Measurements from ENCODE around the gene TMEM238.
"Not testable (repeated sequence)": the region's sequence is repeated elsewhere in the genome, so short reads cannot be mapped to it uniquely, and the experiment has no call there.

TMEM238 gene

GRCh38 chr19:55384131-55384919 is at the start of gene TMEM238:
TMEM238 (minus strand) TSS chr19:55384292; CDS start chr19:55384259, 33 bp downstream.
- no peak for DNase-seq

GRCh38 chr19:55433292-55433691 is 49.2 kb upstream of the TMEM238 start:
- no peak for DNase-seq

GRCh38 chr19:55432241-55432959 is 48.3 kb upstream of the TMEM238 start:
- DNase-seq = no peak

GRCh38 chr19:55431183-55431582 is 47.1 kb upstream of the TMEM238 start:
- no peak for DNase-seq

GRCh38 chr19:55426042-55426441 is 42.0 kb upstream of the TMEM238 start:
- DNase-seq = no peak

GRCh38 chr19:55424518-55424917 is 40.4 kb upstream of the TMEM238 start:
- no peak for DNase-seq

- no peak for DNase-seq
Observed at GRCh38 chr19:55423225-55424005, 39.3 kb upstream of the TMEM238 start.

- not testable (repeated sequence) for DNase-seq
Observed at GRCh38 chr19:55421281-55421680, 37.2 kb upstream of the TMEM238 start.

- no peak for DNase-seq
Observed at GRCh38 chr19:55419624-55420236, 35.6 kb upstream of the TMEM238 start.

- DNase-seq = no peak
Observed at GRCh38 chr19:55419103-55419502, 35.0 kb upstream of the TMEM238 start.

GRCh38 chr19:55418185-55418584 is 34.1 kb upstream of the TMEM238 start:
- peak; percentile 57 for DNase-seq

GRCh38 chr19:55410168-55410567 is 26.1 kb upstream of the TMEM238 start:
- DNase-seq = no peak

- not testable (repeated sequence) for DNase-seq
Observed at GRCh38 chr19:55409179-55409578, 25.1 kb upstream of the TMEM238 start.

- no peak for DNase-seq
Observed at GRCh38 chr19:55408533-55408872, 24.4 kb upstream of the TMEM238 start.

- DNase-seq = peak; percentile 99
Observed at GRCh38 chr19:55407800-55408532, 23.9 kb upstream of the TMEM238 start.

- DNase-seq = not testable (repeated sequence)
Observed at GRCh38 chr19:55407550-55407799, 23.4 kb upstream of the TMEM238 start, which contains the start of gene UBE2S. UBE2S (minus strand) TSS chr19:55407788; CDS start chr19:55407589, 199 bp downstream.

GRCh38 chr19:55406826-55407549 is 22.9 kb upstream of the TMEM238 start:
- no peak for DNase-seq

GRCh38 chr19:55406091-55406825 is 22.2 kb upstream of the TMEM238 start:
- no peak for DNase-seq

GRCh38 chr19:55405638-55406037 is 21.5 kb upstream of the TMEM238 start:
- no peak for DNase-seq

GRCh38 chr19:55402509-55402908 is 18.4 kb upstream of the TMEM238 start:
- DNase-seq = no peak

GRCh38 chr19:55401390-55401789 is 17.3 kb upstream of the TMEM238 start:
- not testable (repeated sequence) for DNase-seq
